GM23338 (cell line): ENCODE results near the gene NSF. TPM values are rescaled to one million over a fixed set of nuclear protein-coding genes. Genes with fewer than 3 reads are reported as not detected.

Source experiments
- ATAC-seq: fragments of 200-7000 bp; cut with Tn5 transposase; 3 replicates; pipeline ENCODE4 v1.9.1; 2020
- DNase-seq: peaks from one replicate; pipeline ENCODE4 v3.0.0-alpha.2; 2015; ENCODE audit warnings: low spot score
- H2AFZ ChIP-seq: fragments of 200-600 bp; sonication (generic); 2 replicates; pipeline ENCODE4 v1.8.0; 2016; ENCODE audit warnings: antibody characterized with exemption, mild to moderate bottlenecking, moderate library complexity
- H3F3A ChIP-seq: fragments of 200-600 bp; sonication (generic); replicated peaks from 2 replicates; pipeline ENCODE4 v1.8.0; 2017; ENCODE audit warnings: antibody characterized with exemption, mixed run types, low read depth
- H3K27ac ChIP-seq: fragments of 200-600 bp; sonication (generic); 2 replicates; pipeline ENCODE4 v1.6.1; 2016; ENCODE audit warnings: low read depth
- H3K27me3 ChIP-seq: fragments of 200-600 bp; sonication (generic); 2 replicates; pipeline ENCODE4 v1.8.0; 2016; ENCODE audit warnings: mild to moderate bottlenecking, mixed run types, moderate library complexity; ENCODE audit not compliant: insufficient read depth
- H3K36me3 ChIP-seq: fragments of 200-600 bp; sonication (generic); 2 replicates; pipeline ENCODE4 v1.8.0; 2016; ENCODE audit warnings: mild to moderate bottlenecking; ENCODE audit not compliant: insufficient read depth
- H3K4me1 ChIP-seq: fragments of 200-600 bp; sonication (generic); 2 replicates; pipeline ENCODE4 v1.8.0; 2016; ENCODE audit warnings: mild to moderate bottlenecking, moderate library complexity; ENCODE audit not compliant: insufficient read depth
- H3K4me2 ChIP-seq: fragments of 200-600 bp; sonication (generic); 2 replicates; pipeline ENCODE4 v1.7.1; 2017; ENCODE audit warnings: mixed run types
- H3K4me3 ChIP-seq: fragments of 200-600 bp; sonication (generic); 2 replicates; pipeline ENCODE4 v1.6.1; 2016; ENCODE audit warnings: mixed run types
- H3K79me2 ChIP-seq: fragments of 200-600 bp; sonication (generic); replicated peaks from 2 replicates; pipeline ENCODE4 v1.8.0; 2017; ENCODE audit warnings: mild to moderate bottlenecking; ENCODE audit not compliant: insufficient read depth
- H3K9me2 ChIP-seq: fragments of 200-600 bp; sonication (generic); 2 replicates; pipeline ENCODE4 v1.8.0; 2017; ENCODE audit not compliant: insufficient read depth
- H4K20me1 ChIP-seq: fragments of 200-600 bp; sonication (generic); replicated peaks from 2 replicates; pipeline ENCODE4 v1.8.0; 2017; ENCODE audit warnings: mild to moderate bottlenecking; ENCODE audit not compliant: insufficient read depth
- H3K27ac Mint-ChIP-seq: 2 replicates; pipeline ENCODE4 v1.8.0; 2020; ENCODE audit warnings: inconsistent platforms, mild to moderate bottlenecking, moderate library complexity, mixed read lengths
- H3K27me3 Mint-ChIP-seq: 3 replicates; pipeline ENCODE4 v1.8.0; 2022; ENCODE audit warnings: low read depth, mild to moderate bottlenecking, moderate library complexity, mixed read lengths, inconsistent platforms; ENCODE audit not compliant: insufficient read depth, poor library complexity
- H3K36me3 Mint-ChIP-seq: 3 replicates; pipeline ENCODE4 v1.8.0; 2021; ENCODE audit warnings: low read depth, mild to moderate bottlenecking, inconsistent platforms, moderate library complexity, mixed read lengths
- H3K4me1 Mint-ChIP-seq: 3 replicates; pipeline ENCODE4 v1.8.0; 2020; ENCODE audit warnings: mild to moderate bottlenecking, inconsistent platforms, mixed read lengths
- H3K4me3 Mint-ChIP-seq: 3 replicates; pipeline ENCODE4 v1.8.0; 2021; ENCODE audit warnings: moderate library complexity, mild to moderate bottlenecking, inconsistent platforms, mixed read lengths
- H3K9me3 Mint-ChIP-seq: 3 replicates; pipeline ENCODE4 v1.8.0; 2020; ENCODE audit warnings: moderate library complexity, mild to moderate bottlenecking, inconsistent platforms, mixed read lengths
- EZH2 ChIP-seq: fragments of 200-600 bp; sonication (generic); IDR thresholded peaks from one replicate; pipeline ENCODE4 v1.8.0; 2017; ENCODE audit warnings: antibody characterized with exemption, mild to moderate bottlenecking, low read depth; ENCODE audit not compliant: unreplicated experiment
- EZH2phosphoT487 ChIP-seq: fragments of 200-600 bp; sonication (generic); IDR thresholded peaks from one replicate; pipeline ENCODE4 v1.8.1; 2018; ENCODE audit warnings: antibody characterized with exemption; ENCODE audit not compliant: unreplicated experiment
- POLR2AphosphoS5 ChIP-seq: IDR thresholded peaks from 2 replicates; pipeline ENCODE4 v1.6.1; 2016; ENCODE audit warnings: antibody characterized with exemption, low read depth
- ZNF331 ChIP-seq: fragments of 250-450 bp; sonication (Bioruptor Pico); IDR thresholded peaks from 2 replicates; pipeline ENCODE4 v1.5.0; 2020; ENCODE audit warnings: low read depth, mild to moderate bottlenecking, moderate library complexity
- polyA plus RNA-seq: library from polyadenylated mRNA; unstranded; fragments of >200 nt; fragmentation: Nextera tagmentation; extraction: Ambion mirVana; gene quantifications from 2 replicates; pipeline ENCODE4 v1.2.1, GENCODE V29; 2016
- total RNA-seq: library from RNA; depleted of rRNA; stranded (reverse); fragments of >200 nt; shearing (Covaris generic); gene quantifications from 2 replicates; pipeline ENCODE4 v1.2.3, GENCODE V29; 2014
- TF ChIP-seq, protein P1 (sequence below): fragments of 250-450 bp; sonication (Bioruptor Pico); IDR thresholded peaks from 2 replicates; pipeline ENCODE4 v1.5.0; 2020; ENCODE audit warnings: mild to moderate bottlenecking, moderate library complexity
- TF ChIP-seq, protein P2 (sequence below): IDR thresholded peaks from one replicate; pipeline ENCODE4 v1.6.1; 2018; ENCODE audit warnings: antibody characterized with exemption; ENCODE audit not compliant: unreplicated experiment

NSF gene
- total and polyA plus RNA-seq, 2 experiments from 2014 or later = 12.5 to 26.5 TPM

GRCh38 chr17:46730679-46731078, 140.2 kb downstream of the NSF start:
- Mint-ChIP-seq H3K9me3 (no peaks in the 10 kb centered on the region), H3K27ac (no peak overlapping the region), H3K36me3 (no peaks in the 10 kb centered on the region), H3K4me1 (peaks cover 40% of the 10 kb centered on the region), H3K4me3 (no peak overlapping the region), H3K27me3 (peaks cover 5% of the 10 kb centered on the region)
- Histone ChIP-seq H3K4me3 (no peak overlapping the region), H3K4me1 (peaks cover 25% of the 10 kb centered on the region), H3K4me2 (no peak overlapping the region), H3K27me3 (no peaks in the 10 kb centered on the region), H3K27ac (no peak overlapping the region), H3K79me2 (no peaks in the 10 kb centered on the region), H4K20me1 (peaks cover 4% of the 10 kb centered on the region; the same call in 1 of the 2 replicates), H3F3A (peaks cover 8% of the 10 kb centered on the region; the same call in 1 of the 2 replicates), H2AFZ (no peak overlapping the region), H3K36me3 (no peaks in the 10 kb centered on the region), H3K9me2 (no peaks in the 10 kb centered on the region)
- no peak for DNase-seq
- ATAC-seq = no peak
- TF ChIP-seq ZNF331 (CRISPR knock-in tag) = no peak
- no peak for TF ChIP-seq POLR2AphosphoS5
- TF ChIP-seq, protein P1, sequence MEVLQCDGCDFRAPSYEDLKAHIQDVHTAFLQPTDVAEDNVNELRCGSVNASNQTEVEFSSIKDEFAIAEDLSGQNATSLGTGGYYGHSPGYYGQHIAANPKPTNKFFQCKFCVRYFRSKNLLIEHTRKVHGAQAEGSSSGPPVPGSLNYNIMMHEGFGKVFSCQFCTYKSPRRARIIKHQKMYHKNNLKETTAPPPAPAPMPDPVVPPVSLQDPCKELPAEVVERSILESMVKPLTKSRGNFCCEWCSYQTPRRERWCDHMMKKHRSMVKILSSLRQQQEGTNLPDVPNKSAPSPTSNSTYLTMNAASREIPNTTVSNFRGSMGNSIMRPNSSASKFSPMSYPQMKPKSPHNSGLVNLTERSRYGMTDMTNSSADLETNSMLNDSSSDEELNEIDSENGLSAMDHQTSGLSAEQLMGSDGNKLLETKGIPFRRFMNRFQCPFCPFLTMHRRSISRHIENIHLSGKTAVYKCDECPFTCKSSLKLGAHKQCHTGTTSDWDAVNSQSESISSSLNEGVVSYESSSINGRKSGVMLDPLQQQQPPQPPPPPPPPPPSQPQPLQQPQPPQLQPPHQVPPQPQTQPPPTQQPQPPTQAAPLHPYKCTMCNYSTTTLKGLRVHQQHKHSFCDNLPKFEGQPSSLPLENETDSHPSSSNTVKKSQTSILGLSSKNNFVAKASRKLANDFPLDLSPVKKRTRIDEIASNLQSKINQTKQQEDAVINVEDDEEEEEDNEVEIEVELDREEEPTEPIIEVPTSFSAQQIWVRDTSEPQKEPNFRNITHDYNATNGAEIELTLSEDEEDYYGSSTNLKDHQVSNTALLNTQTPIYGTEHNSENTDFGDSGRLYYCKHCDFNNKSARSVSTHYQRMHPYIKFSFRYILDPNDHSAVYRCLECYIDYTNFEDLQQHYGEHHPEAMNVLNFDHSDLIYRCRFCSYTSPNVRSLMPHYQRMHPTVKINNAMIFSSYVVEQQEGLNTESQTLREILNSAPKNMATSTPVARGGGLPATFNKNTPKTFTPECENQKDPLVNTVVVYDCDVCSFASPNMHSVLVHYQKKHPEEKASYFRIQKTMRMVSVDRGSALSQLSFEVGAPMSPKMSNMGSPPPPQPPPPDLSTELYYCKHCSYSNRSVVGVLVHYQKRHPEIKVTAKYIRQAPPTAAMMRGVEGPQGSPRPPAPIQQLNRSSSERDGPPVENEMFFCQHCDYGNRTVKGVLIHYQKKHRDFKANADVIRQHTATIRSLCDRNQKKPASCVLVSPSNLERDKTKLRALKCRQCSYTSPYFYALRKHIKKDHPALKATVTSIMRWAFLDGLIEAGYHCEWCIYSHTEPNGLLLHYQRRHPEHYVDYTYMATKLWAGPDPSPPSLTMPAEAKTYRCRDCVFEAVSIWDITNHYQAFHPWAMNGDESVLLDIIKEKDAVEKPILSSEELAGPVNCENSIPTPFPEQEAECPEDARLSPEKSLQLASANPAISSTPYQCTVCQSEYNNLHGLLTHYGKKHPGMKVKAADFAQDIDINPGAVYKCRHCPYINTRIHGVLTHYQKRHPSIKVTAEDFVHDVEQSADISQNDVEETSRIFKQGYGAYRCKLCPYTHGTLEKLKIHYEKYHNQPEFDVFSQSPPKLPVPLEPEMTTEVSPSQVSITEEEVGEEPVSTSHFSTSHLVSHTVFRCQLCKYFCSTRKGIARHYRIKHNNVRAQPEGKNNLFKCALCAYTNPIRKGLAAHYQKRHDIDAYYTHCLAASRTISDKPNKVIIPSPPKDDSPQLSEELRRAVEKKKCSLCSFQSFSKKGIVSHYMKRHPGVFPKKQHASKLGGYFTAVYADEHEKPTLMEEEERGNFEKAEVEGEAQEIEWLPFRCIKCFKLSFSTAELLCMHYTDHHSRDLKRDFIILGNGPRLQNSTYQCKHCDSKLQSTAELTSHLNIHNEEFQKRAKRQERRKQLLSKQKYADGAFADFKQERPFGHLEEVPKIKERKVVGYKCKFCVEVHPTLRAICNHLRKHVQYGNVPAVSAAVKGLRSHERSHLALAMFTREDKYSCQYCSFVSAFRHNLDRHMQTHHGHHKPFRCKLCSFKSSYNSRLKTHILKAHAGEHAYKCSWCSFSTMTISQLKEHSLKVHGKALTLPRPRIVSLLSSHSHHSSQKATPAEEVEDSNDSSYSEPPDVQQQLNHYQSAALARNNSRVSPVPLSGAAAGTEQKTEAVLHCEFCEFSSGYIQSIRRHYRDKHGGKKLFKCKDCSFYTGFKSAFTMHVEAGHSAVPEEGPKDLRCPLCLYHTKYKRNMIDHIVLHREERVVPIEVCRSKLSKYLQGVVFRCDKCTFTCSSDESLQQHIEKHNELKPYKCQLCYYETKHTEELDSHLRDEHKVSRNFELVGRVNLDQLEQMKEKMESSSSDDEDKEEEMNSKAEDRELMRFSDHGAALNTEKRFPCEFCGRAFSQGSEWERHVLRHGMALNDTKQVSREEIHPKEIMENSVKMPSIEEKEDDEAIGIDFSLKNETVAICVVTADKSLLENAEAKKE (CRISPR knock-in tag) = no peak
- no peak for TF ChIP-seq EZH2
- TF ChIP-seq, protein P2, sequence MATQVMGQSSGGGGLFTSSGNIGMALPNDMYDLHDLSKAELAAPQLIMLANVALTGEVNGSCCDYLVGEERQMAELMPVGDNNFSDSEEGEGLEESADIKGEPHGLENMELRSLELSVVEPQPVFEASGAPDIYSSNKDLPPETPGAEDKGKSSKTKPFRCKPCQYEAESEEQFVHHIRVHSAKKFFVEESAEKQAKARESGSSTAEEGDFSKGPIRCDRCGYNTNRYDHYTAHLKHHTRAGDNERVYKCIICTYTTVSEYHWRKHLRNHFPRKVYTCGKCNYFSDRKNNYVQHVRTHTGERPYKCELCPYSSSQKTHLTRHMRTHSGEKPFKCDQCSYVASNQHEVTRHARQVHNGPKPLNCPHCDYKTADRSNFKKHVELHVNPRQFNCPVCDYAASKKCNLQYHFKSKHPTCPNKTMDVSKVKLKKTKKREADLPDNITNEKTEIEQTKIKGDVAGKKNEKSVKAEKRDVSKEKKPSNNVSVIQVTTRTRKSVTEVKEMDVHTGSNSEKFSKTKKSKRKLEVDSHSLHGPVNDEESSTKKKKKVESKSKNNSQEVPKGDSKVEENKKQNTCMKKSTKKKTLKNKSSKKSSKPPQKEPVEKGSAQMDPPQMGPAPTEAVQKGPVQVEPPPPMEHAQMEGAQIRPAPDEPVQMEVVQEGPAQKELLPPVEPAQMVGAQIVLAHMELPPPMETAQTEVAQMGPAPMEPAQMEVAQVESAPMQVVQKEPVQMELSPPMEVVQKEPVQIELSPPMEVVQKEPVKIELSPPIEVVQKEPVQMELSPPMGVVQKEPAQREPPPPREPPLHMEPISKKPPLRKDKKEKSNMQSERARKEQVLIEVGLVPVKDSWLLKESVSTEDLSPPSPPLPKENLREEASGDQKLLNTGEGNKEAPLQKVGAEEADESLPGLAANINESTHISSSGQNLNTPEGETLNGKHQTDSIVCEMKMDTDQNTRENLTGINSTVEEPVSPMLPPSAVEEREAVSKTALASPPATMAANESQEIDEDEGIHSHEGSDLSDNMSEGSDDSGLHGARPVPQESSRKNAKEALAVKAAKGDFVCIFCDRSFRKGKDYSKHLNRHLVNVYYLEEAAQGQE = no peak
- no peak for TF ChIP-seq EZH2phosphoT487
